ENCODE results near the gene SLC11A2.

Gene SLC11A2

GRCh38 chr12:51012570-51013236 lies 13.5 kb downstream of the SLC11A2 start:
- Histone ChIP-seq H3K4me1 (ENCODE audit: control insufficient read depth, insufficient read depth, low read length) (no peaks in the 10 kb centered on the region), H3K36me3 (ENCODE audit: control insufficient read depth in 2 of 2, insufficient read depth in 2 of 2, low read length in 2 of 2) (no peaks in the 10 kb centered on the region), H3K9me3 (ENCODE audit: control insufficient read depth in 2 of 2, low read length in 2 of 2) (no peaks in the 10 kb centered on the region), H3K9ac (ENCODE audit: low read length in 2 of 2) (no peak overlapping the region), H3K4me3 (ENCODE audit: low read length in 2 of 2) (no peak overlapping the region), H3K27me3 (ENCODE audit: control insufficient read depth in 1 of 2, insufficient read depth in 2 of 2, low read length in 2 of 2) (no peaks in the 10 kb centered on the region), H3K27ac (ENCODE audit: low read length) (no peak overlapping the region)

DNA sequence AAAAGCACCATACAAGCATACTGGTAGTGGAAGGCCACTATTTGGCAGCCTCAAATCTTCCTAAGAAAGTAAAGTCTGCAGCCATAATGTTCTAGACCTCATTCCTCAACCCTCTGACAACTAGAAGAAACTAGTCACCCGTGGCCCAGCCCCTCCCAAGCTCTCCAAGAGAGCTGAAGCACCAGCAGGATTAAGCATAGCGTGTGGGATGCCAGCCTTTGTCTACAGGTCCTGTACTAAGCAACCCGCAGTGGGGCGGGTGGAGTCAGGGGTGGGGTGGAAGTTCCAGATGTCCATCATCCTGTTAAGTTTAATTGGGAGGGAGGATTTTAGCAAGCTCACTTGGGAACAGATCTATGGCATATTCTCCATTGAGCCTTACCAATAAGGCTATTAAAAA lies 14.2 kb downstream of the SLC11A2 start:
- H3K4me1 ChIP-seq (ENCODE audit: control insufficient read depth, insufficient read depth, low read length) = no peaks in the 10 kb centered on the region
- no peaks in the 10 kb centered on the region for H3K9me3 ChIP-seq (ENCODE audit: control insufficient read depth in 2 of 2, low read length in 2 of 2)
- H3K4me3 ChIP-seq (ENCODE audit: low read length in 2 of 2) = no peak overlapping the region
- H3K9ac ChIP-seq (ENCODE audit: low read length in 2 of 2) = no peak overlapping the region
- no peaks in the 10 kb centered on the region for H3K27me3 ChIP-seq (ENCODE audit: control insufficient read depth in 1 of 2, insufficient read depth in 2 of 2, low read length in 2 of 2)
- H3K27ac ChIP-seq (ENCODE audit: low read length) = no peak overlapping the region
- peaks cover 0 to 2% of the 10 kb centered on the region in 2 donors for H3K36me3 ChIP-seq (ENCODE audit: control insufficient read depth in 2 of 2, insufficient read depth in 2 of 2, low read length in 2 of 2)

- Histone ChIP-seq H3K4me1 (ENCODE audit: control insufficient read depth, insufficient read depth, low read length) (no peaks in the 10 kb centered on the region), H3K27ac (ENCODE audit: low read length) (no peak overlapping the region), H3K9ac (ENCODE audit: low read length in 2 of 2) (no peak overlapping the region), H3K4me3 (ENCODE audit: low read length in 2 of 2) (no peak overlapping the region), H3K36me3 (ENCODE audit: control insufficient read depth in 2 of 2, insufficient read depth in 2 of 2, low read length in 2 of 2) (peaks cover 2 to 16% of the 10 kb centered on the region in 2 donors), H3K9me3 (ENCODE audit: control insufficient read depth in 2 of 2, low read length in 2 of 2) (no peaks in the 10 kb centered on the region), H3K27me3 (ENCODE audit: control insufficient read depth in 1 of 2, insufficient read depth in 2 of 2, low read length in 2 of 2) (no peaks in the 10 kb centered on the region)
Measured at GRCh38 chr12:51009056-51009440, 17.1 kb downstream of the SLC11A2 start.

- Histone ChIP-seq H3K27me3 (ENCODE audit: control insufficient read depth in 1 of 2, insufficient read depth in 2 of 2, low read length in 2 of 2) (no peaks in the 10 kb centered on the region), H3K9me3 (ENCODE audit: control insufficient read depth in 2 of 2, low read length in 2 of 2) (no peaks in the 10 kb centered on the region), H3K4me3 (ENCODE audit: low read length in 2 of 2) (no peak overlapping the region), H3K27ac (ENCODE audit: low read length) (no peak overlapping the region), H3K36me3 (ENCODE audit: control insufficient read depth in 2 of 2, insufficient read depth in 2 of 2, low read length in 2 of 2) (peaks cover 2 to 16% of the 10 kb centered on the region in 2 donors), H3K9ac (ENCODE audit: low read length in 2 of 2) (no peak overlapping the region), H3K4me1 (ENCODE audit: control insufficient read depth, insufficient read depth, low read length) (no peaks in the 10 kb centered on the region)
Measured at GRCh38 chr12:51008329-51009055, 17.7 kb downstream of the SLC11A2 start.

- Histone ChIP-seq H3K4me3 (ENCODE audit: low read length in 2 of 2) (no peak overlapping the region), H3K4me1 (ENCODE audit: control insufficient read depth, insufficient read depth, low read length) (no peaks in the 10 kb centered on the region), H3K27ac (ENCODE audit: low read length) (no peak overlapping the region), H3K9me3 (ENCODE audit: control insufficient read depth in 2 of 2, low read length in 2 of 2) (no peaks in the 10 kb centered on the region), H3K9ac (ENCODE audit: low read length in 2 of 2) (no peak overlapping the region), H3K27me3 (ENCODE audit: control insufficient read depth in 1 of 2, insufficient read depth in 2 of 2, low read length in 2 of 2) (no peaks in the 10 kb centered on the region), H3K36me3 (ENCODE audit: control insufficient read depth in 2 of 2, insufficient read depth in 2 of 2, low read length in 2 of 2) (peaks cover 2 to 20% of the 10 kb centered on the region in 2 donors)
Measured at GRCh38 chr12:51005671-51006070, 20.5 kb downstream of the SLC11A2 start.

- H3K4me3 ChIP-seq (ENCODE audit: low read length in 2 of 2) = no peak overlapping the region
- H3K9ac ChIP-seq (ENCODE audit: low read length in 2 of 2) = peak overlapping the region in 1 of 2 donors; percentile 13
- no peak overlapping the region for H3K27ac ChIP-seq (ENCODE audit: low read length)
- H3K27me3 ChIP-seq (ENCODE audit: control insufficient read depth in 1 of 2, insufficient read depth in 2 of 2, low read length in 2 of 2) = no peaks in the 10 kb centered on the region
- H3K9me3 ChIP-seq (ENCODE audit: control insufficient read depth in 2 of 2, low read length in 2 of 2) = no peaks in the 10 kb centered on the region
- peaks cover 2 to 24% of the 10 kb centered on the region in 2 donors for H3K36me3 ChIP-seq (ENCODE audit: control insufficient read depth in 2 of 2, insufficient read depth in 2 of 2, low read length in 2 of 2)
- H3K4me1 ChIP-seq (ENCODE audit: control insufficient read depth, insufficient read depth, low read length) = no peaks in the 10 kb centered on the region
Measured at GRCh38 chr12:51005030-51005429, 21.2 kb downstream of the SLC11A2 start.

DNA sequence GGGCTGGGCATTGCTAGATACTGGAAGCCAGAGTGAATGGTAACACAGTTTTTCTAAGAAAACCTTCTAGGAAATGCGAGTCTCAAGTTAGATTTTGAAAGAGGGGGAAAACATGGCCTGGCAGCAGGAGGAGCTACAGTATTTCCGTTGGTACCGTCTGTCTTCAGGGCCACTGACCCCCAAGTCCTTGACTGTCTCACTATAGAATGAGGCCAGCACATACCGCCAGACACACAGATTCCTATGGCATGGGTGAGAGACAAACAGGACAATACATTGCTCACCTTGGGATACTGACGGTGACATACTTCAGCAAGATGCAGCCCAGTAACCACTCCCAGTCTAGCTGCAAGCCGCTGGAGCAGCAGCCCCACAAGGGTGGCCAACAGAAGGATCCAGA lies 21.7 kb downstream of the SLC11A2 start:
- no peaks in the 10 kb centered on the region for H3K27me3 ChIP-seq (ENCODE audit: control insufficient read depth in 1 of 2, insufficient read depth in 2 of 2, low read length in 2 of 2)
- peaks cover 3 to 24% of the 10 kb centered on the region in 2 donors for H3K36me3 ChIP-seq (ENCODE audit: control insufficient read depth in 2 of 2, insufficient read depth in 2 of 2, low read length in 2 of 2)
- H3K4me3 ChIP-seq (ENCODE audit: low read length in 2 of 2) = no peak overlapping the region
- H3K9me3 ChIP-seq (ENCODE audit: control insufficient read depth in 2 of 2, low read length in 2 of 2) = no peaks in the 10 kb centered on the region
- no peak overlapping the region for H3K9ac ChIP-seq (ENCODE audit: low read length in 2 of 2)
- no peak overlapping the region for H3K27ac ChIP-seq (ENCODE audit: low read length)
- H3K4me1 ChIP-seq (ENCODE audit: control insufficient read depth, insufficient read depth, low read length) = no peaks in the 10 kb centered on the region

GRCh38 chr12:51001799-51002198 lies 24.4 kb downstream of the SLC11A2 start:
- Histone ChIP-seq H3K27me3 (ENCODE audit: control insufficient read depth in 1 of 2, insufficient read depth in 2 of 2, low read length in 2 of 2) (no peaks in the 10 kb centered on the region), H3K9ac (ENCODE audit: low read length in 2 of 2) (no peak overlapping the region), H3K9me3 (ENCODE audit: control insufficient read depth in 2 of 2, low read length in 2 of 2) (no peaks in the 10 kb centered on the region), H3K4me1 (ENCODE audit: control insufficient read depth, insufficient read depth, low read length) (no peaks in the 10 kb centered on the region), H3K36me3 (ENCODE audit: control insufficient read depth in 2 of 2, insufficient read depth in 2 of 2, low read length in 2 of 2) (peaks cover 11 to 31% of the 10 kb centered on the region in 2 donors), H3K27ac (ENCODE audit: low read length) (no peak overlapping the region), H3K4me3 (ENCODE audit: low read length in 2 of 2) (no peak overlapping the region)

- no peaks in the 10 kb centered on the region for H3K9me3 ChIP-seq (ENCODE audit: control insufficient read depth in 2 of 2, low read length in 2 of 2)
- H3K27me3 ChIP-seq (ENCODE audit: control insufficient read depth in 1 of 2, insufficient read depth in 2 of 2, low read length in 2 of 2) = no peaks in the 10 kb centered on the region
- no peak overlapping the region for H3K9ac ChIP-seq (ENCODE audit: low read length in 2 of 2)
- no peak overlapping the region for H3K4me3 ChIP-seq (ENCODE audit: low read length in 2 of 2)
- no peak overlapping the region for H3K27ac ChIP-seq (ENCODE audit: low read length)
- peaks cover 23 to 37% of the 10 kb centered on the region in 2 donors for H3K36me3 ChIP-seq (ENCODE audit: control insufficient read depth in 2 of 2, insufficient read depth in 2 of 2, low read length in 2 of 2)
- no peaks in the 10 kb centered on the region for H3K4me1 ChIP-seq (ENCODE audit: control insufficient read depth, insufficient read depth, low read length)
Measured at GRCh38 chr12:51000245-51000644, 25.9 kb downstream of the SLC11A2 start.

- no peak overlapping the region for H3K4me3 ChIP-seq (ENCODE audit: low read length in 2 of 2)
- no peak overlapping the region for H3K9ac ChIP-seq (ENCODE audit: low read length in 2 of 2)
- H3K27ac ChIP-seq (ENCODE audit: low read length) = no peak overlapping the region
- H3K9me3 ChIP-seq (ENCODE audit: control insufficient read depth in 2 of 2, low read length in 2 of 2) = no peaks in the 10 kb centered on the region
- peaks cover 35 to 36% of the 10 kb centered on the region in 2 donors for H3K36me3 ChIP-seq (ENCODE audit: control insufficient read depth in 2 of 2, insufficient read depth in 2 of 2, low read length in 2 of 2)
- H3K27me3 ChIP-seq (ENCODE audit: control insufficient read depth in 1 of 2, insufficient read depth in 2 of 2, low read length in 2 of 2) = no peaks in the 10 kb centered on the region
- no peaks in the 10 kb centered on the region for H3K4me1 ChIP-seq (ENCODE audit: control insufficient read depth, insufficient read depth, low read length)
Measured at GRCh38 chr12:50999093-50999492, 27.1 kb downstream of the SLC11A2 start.

DNA sequence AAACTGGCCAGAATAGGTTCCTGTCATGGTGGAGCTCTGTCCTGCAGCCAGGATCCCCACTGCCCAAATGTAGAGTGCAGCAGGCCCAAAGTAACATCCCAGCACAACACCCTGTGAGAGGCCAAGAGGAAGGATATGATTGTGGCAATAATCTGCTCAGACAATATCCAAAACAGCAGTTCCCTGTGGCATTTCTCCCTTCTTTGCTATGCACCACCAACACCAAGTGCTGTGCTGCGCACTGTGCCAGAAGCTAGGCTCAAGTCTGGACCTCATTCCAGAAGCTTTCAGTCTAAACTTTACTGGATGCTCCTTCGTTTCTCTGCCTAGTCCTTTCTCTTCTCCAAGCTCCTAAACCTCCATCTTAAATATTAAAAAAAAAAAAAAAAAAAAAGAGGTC lies 33.4 kb downstream of the SLC11A2 start:
- no peaks in the 10 kb centered on the region for H3K9me3 ChIP-seq (ENCODE audit: control insufficient read depth in 2 of 2, low read length in 2 of 2)
- peaks cover 46 to 53% of the 10 kb centered on the region in 2 donors for H3K36me3 ChIP-seq (ENCODE audit: control insufficient read depth in 2 of 2, insufficient read depth in 2 of 2, low read length in 2 of 2)
- no peak overlapping the region for H3K9ac ChIP-seq (ENCODE audit: low read length in 2 of 2)
- no peaks in the 10 kb centered on the region for H3K27me3 ChIP-seq (ENCODE audit: control insufficient read depth in 1 of 2, insufficient read depth in 2 of 2, low read length in 2 of 2)
- no peak overlapping the region for H3K27ac ChIP-seq (ENCODE audit: low read length)
- peaks cover 3% of the 10 kb centered on the region for H3K4me1 ChIP-seq (ENCODE audit: control insufficient read depth, insufficient read depth, low read length)
- H3K4me3 ChIP-seq (ENCODE audit: low read length in 2 of 2) = no peak overlapping the region

Data from stomach smooth muscle (tissue), 2 donors.